Neural cell (in vitro differentiated cells): Measurements from ENCODE around the gene RBMS2. TPM values are rescaled to one million over a fixed set of nuclear protein-coding genes. Genes with fewer than 3 reads are reported as not detected.

Experiments
- H2AFZ ChIP-seq: fragments of 200-600, 300-800 bp; sonication (generic), shearing (Covaris generic); 2 replicates; pipeline ENCODE4 v1.6.0; 2014; ENCODE audit warnings: low read depth, mild to moderate bottlenecking, antibody characterized with exemption, low read length, moderate library complexity
- H3F3A ChIP-seq: fragments of 200-600 bp; shearing (Covaris generic); 2 replicates; pipeline ENCODE4 v1.6.1; 2016; ENCODE audit warnings: mild to moderate bottlenecking, moderate library complexity, mixed read lengths, antibody characterized with exemption, low read length; ENCODE audit not compliant: insufficient read depth, poor library complexity, severe bottlenecking
- H3K27ac ChIP-seq: fragments of 200-600, 300-800 bp; sonication (generic), shearing (Covaris generic); 2 replicates; pipeline ENCODE4 v1.5.1; 2014; ENCODE audit warnings: mild to moderate bottlenecking, low read length, moderate library complexity
- H3K27me3 ChIP-seq: fragments of 300-800, 200-600 bp; sonication (generic), shearing (Covaris generic); 2 replicates; pipeline ENCODE4 v1.6.0; 2014; ENCODE audit warnings: mild to moderate bottlenecking, low read depth, low read length, moderate library complexity; ENCODE audit not compliant: insufficient read depth
- H3K36me3 ChIP-seq: fragments of 300-800, 200-600 bp; sonication (generic), shearing (Covaris generic); 2 replicates; pipeline ENCODE4 v1.5.1; 2014; ENCODE audit warnings: mild to moderate bottlenecking, antibody characterized with exemption, low read length, moderate library complexity; ENCODE audit not compliant: insufficient read depth
- H3K4me2 ChIP-seq: fragments of 300-800, 200-600 bp; sonication (generic), shearing (Covaris generic); 2 replicates; pipeline ENCODE4 v1.6.0; 2014; ENCODE audit warnings: mild to moderate bottlenecking, low read length
- H3K4me3 ChIP-seq: fragments of 300-800, 200-600 bp; sonication (generic), shearing (Covaris generic); 2 replicates; pipeline ENCODE4 v1.5.1; 2014; ENCODE audit warnings: mild to moderate bottlenecking, low read length, moderate library complexity
- H3K79me2 ChIP-seq: fragments of 200-600 bp; shearing (Covaris generic); replicated peaks from 2 replicates; pipeline ENCODE4 v1.6.0; 2014; ENCODE audit warnings: mild to moderate bottlenecking, low read length, moderate library complexity; ENCODE audit not compliant: insufficient read depth
- H3K9ac ChIP-seq: fragments of 300-800, 200-600 bp; sonication (generic), shearing (Covaris generic); 2 replicates; pipeline ENCODE4 v1.6.1; 2016; ENCODE audit warnings: mild to moderate bottlenecking, low read length, mixed read lengths
- H3K9me2 ChIP-seq: fragments of 200-600 bp; shearing (Covaris generic); 2 replicates; pipeline ENCODE4 v1.6.1; 2016; ENCODE audit warnings: mild to moderate bottlenecking, low read length, mixed read lengths; ENCODE audit not compliant: insufficient read depth
- H3K9me3 ChIP-seq: fragments of 200-600, 300-800 bp; sonication (generic), shearing (Covaris generic); 2 replicates; pipeline ENCODE4 v1.6.1; 2016; ENCODE audit warnings: mild to moderate bottlenecking, mixed run types, low read length, moderate library complexity, mixed read lengths
- H4K20me1 ChIP-seq: fragments of 200-600 bp; shearing (Covaris generic); 2 replicates; pipeline ENCODE4 v1.6.1; 2016; ENCODE audit warnings: mild to moderate bottlenecking, mixed run types; ENCODE audit not compliant: insufficient read depth
- CTCF ChIP-seq: fragments of 450-650 bp; IDR thresholded peaks from 2 replicates; pipeline ENCODE4 v1.5.1; 2014; ENCODE audit warnings: antibody characterized with exemption, mild to moderate bottlenecking, moderate library complexity; ENCODE audit not compliant: poor library complexity, severe bottlenecking
- EP300 ChIP-seq: fragments of 450-650 bp; conservative IDR thresholded peaks from 2 replicates; pipeline ENCODE4 v1.6.1; 2014; ENCODE audit warnings: antibody characterized with exemption, mild to moderate bottlenecking, moderate library complexity; ENCODE audit not compliant: poor library complexity, severe bottlenecking
- EZH2 ChIP-seq: fragments of 200-600, 300-800 bp; shearing (Covaris generic), sonication (generic); IDR thresholded peaks from 2 replicates; pipeline ENCODE4 v1.6.1; 2014; ENCODE audit warnings: antibody characterized with exemption, low read length, borderline replicate concordance, mild to moderate bottlenecking; ENCODE audit not compliant: insufficient read depth, poor library complexity, severe bottlenecking
- MXI1 ChIP-seq: fragments of 450-650 bp; conservative IDR thresholded peaks from 2 replicates; pipeline ENCODE4 v1.6.1; 2014; ENCODE audit warnings: antibody characterized with exemption, mild to moderate bottlenecking; ENCODE audit not compliant: poor library complexity, severe bottlenecking
- POLR2AphosphoS5 ChIP-seq: IDR thresholded peaks from 2 replicates; pipeline ENCODE4 v1.6.1; 2012
- RAD21 ChIP-seq: fragments of 450-650 bp; conservative IDR thresholded peaks from 2 replicates; pipeline ENCODE4 v1.6.1; 2014; ENCODE audit warnings: antibody characterized with exemption, mild to moderate bottlenecking, moderate library complexity
- REST ChIP-seq: IDR thresholded peaks from 2 replicates; pipeline ENCODE4 v1.6.1; 2012; ENCODE audit warnings: borderline replicate concordance
- SMC3 ChIP-seq: fragments of 450-650 bp; conservative IDR thresholded peaks from 2 replicates; pipeline ENCODE4 v1.6.1; 2014; ENCODE audit warnings: antibody characterized with exemption, mild to moderate bottlenecking, moderate library complexity; ENCODE audit not compliant: poor library complexity
- TAF1 ChIP-seq: IDR thresholded peaks from 2 replicates; pipeline ENCODE4 v1.6.1; 2012; ENCODE audit warnings: low read depth
- polyA plus RNA-seq: library from polyadenylated mRNA; depleted of rRNA; stranded (reverse); fragments of >200 nt; gene quantifications from 2 replicates; pipeline ENCODE4 v1.2.3, GENCODE V29; 2014

Gene RBMS2
- polyA plus RNA-seq, 1 donor from 2014 or later, result 2.4 TPM

GRCh38 chr12:56518570-56518969 lies 3.0 kb upstream of the RBMS2 start:
- no peaks in the 10 kb centered on the region for H4K20me1 ChIP-seq
- H3K9me3 ChIP-seq, result no peaks in the 10 kb centered on the region
- H3K4me2 ChIP-seq, result no peak overlapping the region
- TF ChIP-seq REST, result no peak
- TF ChIP-seq RAD21, result no peak
- no peak for TF ChIP-seq MXI1
- no peak for TF ChIP-seq SMC3
- no peak for TF ChIP-seq EZH2
- no peak for TF ChIP-seq TAF1
- no peak for TF ChIP-seq EP300
- TF ChIP-seq CTCF, result no peak
- TF ChIP-seq POLR2AphosphoS5, result no peak
- no peaks in the 10 kb centered on the region for H3K36me3 ChIP-seq
- no peak overlapping the region for H2AFZ ChIP-seq
- H3K79me2 ChIP-seq, result no peaks in the 10 kb centered on the region
- H3K9ac ChIP-seq, result no peak overlapping the region
- H3F3A ChIP-seq, result no peaks in the 10 kb centered on the region
- H3K27ac ChIP-seq, result no peak overlapping the region
- no peaks in the 10 kb centered on the region for H3K9me2 ChIP-seq
- no peaks in the 10 kb centered on the region for H3K27me3 ChIP-seq
- no peak overlapping the region for H3K4me3 ChIP-seq

- no peak overlapping the region for H3K4me2 ChIP-seq
- no peak overlapping the region for H3K4me3 ChIP-seq
- no peaks in the 10 kb centered on the region for H3K79me2 ChIP-seq
- H2AFZ ChIP-seq, result no peak overlapping the region
- H3K27me3 ChIP-seq, result no peaks in the 10 kb centered on the region
- no peak for TF ChIP-seq MXI1
- no peak for TF ChIP-seq REST
- TF ChIP-seq RAD21, result no peak
- no peak for TF ChIP-seq SMC3
- TF ChIP-seq EZH2, result no peak
- no peak for TF ChIP-seq CTCF
- TF ChIP-seq TAF1, result no peak
- no peak for TF ChIP-seq EP300
- no peak for TF ChIP-seq POLR2AphosphoS5
- H4K20me1 ChIP-seq, result no peaks in the 10 kb centered on the region
- H3K27ac ChIP-seq, result no peak overlapping the region
- H3K9ac ChIP-seq, result no peak overlapping the region
- no peaks in the 10 kb centered on the region for H3K9me3 ChIP-seq
- H3K9me2 ChIP-seq, result no peaks in the 10 kb centered on the region
- H3F3A ChIP-seq, result no peaks in the 10 kb centered on the region
- no peaks in the 10 kb centered on the region for H3K36me3 ChIP-seq
Measured at GRCh38 chr12:56520048-56520447, 1.6 kb upstream of the RBMS2 start.
